ENCODE data around the gene PPP1R12A.
"Not testable (repeated sequence)": the region's sequence is repeated elsewhere in the genome, so short reads cannot be mapped to it uniquely, and the experiment has no call there.

PPP1R12A gene

GRCh38 chr12:79895804-79896203 lies 39.1 kb downstream of the PPP1R12A start:
- no peak for DNase-seq (ENCODE audit: low read depth in 4 of 4, low spot score in 1 of 4)

- DNase-seq (ENCODE audit: low read depth in 4 of 4, low spot score in 1 of 4): no peak
These were observed 39.8 kb downstream of the PPP1R12A start for GRCh38 chr12:79895071-79895470.

- DNase-seq (ENCODE audit: low read depth in 4 of 4, low spot score in 1 of 4): no peak
These were observed 43.3 kb downstream of the PPP1R12A start for GRCh38 chr12:79891506-79892162.

- no peak for DNase-seq (ENCODE audit: low read depth in 4 of 4, low spot score in 1 of 4)
These were observed 47.0 kb downstream of the PPP1R12A start for GRCh38 chr12:79887890-79888289.

GRCh38 chr12:79886917-79887519 lies 47.9 kb downstream of the PPP1R12A start:
- DNase-seq (ENCODE audit: low read depth in 4 of 4, low spot score in 1 of 4): no peak

GRCh38 chr12:79885911-79886490 lies 48.9 kb downstream of the PPP1R12A start:
- no peak for DNase-seq (ENCODE audit: low read depth in 4 of 4, low spot score in 1 of 4)

GRCh38 chr12:79884401-79885006 lies 50.4 kb downstream of the PPP1R12A start:
- no peak for DNase-seq (ENCODE audit: low read depth in 4 of 4, low spot score in 1 of 4)

- no peak for DNase-seq (ENCODE audit: low read depth in 4 of 4, low spot score in 1 of 4)
These were observed 51.7 kb downstream of the PPP1R12A start for GRCh38 chr12:79883216-79883615.

- DNase-seq (ENCODE audit: low read depth in 4 of 4, low spot score in 1 of 4): no peak
These were observed 53.5 kb downstream of the PPP1R12A start for GRCh38 chr12:79881351-79881750.

GRCh38 chr12:79878506-79878905 lies 56.4 kb downstream of the PPP1R12A start:
- not testable (repeated sequence) for DNase-seq (ENCODE audit: low read depth in 4 of 4, low spot score in 1 of 4)

GRCh38 chr12:79877246-79877645 lies 57.7 kb downstream of the PPP1R12A start:
- no peak for DNase-seq (ENCODE audit: low read depth in 4 of 4, low spot score in 1 of 4)

GRCh38 chr12:79874665-79875064 lies 60.2 kb downstream of the PPP1R12A start:
- no peak for DNase-seq (ENCODE audit: low read depth in 4 of 4, low spot score in 1 of 4)

GRCh38 chr12:79873201-79873600 lies 61.7 kb downstream of the PPP1R12A start:
- DNase-seq (ENCODE audit: low read depth in 4 of 4, low spot score in 1 of 4): no peak

- no peak for DNase-seq (ENCODE audit: low read depth in 4 of 4, low spot score in 1 of 4)
These were observed 63.3 kb downstream of the PPP1R12A start for GRCh38 chr12:79871621-79872020.

- DNase-seq (ENCODE audit: low read depth in 4 of 4, low spot score in 1 of 4): no peak
These were observed 64.0 kb downstream of the PPP1R12A start for GRCh38 chr12:79870916-79871315.

GRCh38 chr12:79859646-79860045 lies 75.3 kb downstream of the PPP1R12A start:
- DNase-seq (ENCODE audit: low read depth in 4 of 4, low spot score in 1 of 4): no peak

- DNase-seq (ENCODE audit: low read depth in 4 of 4, low spot score in 1 of 4): no peak
These were observed 76.4 kb downstream of the PPP1R12A start for GRCh38 chr12:79858518-79858917.

- DNase-seq (ENCODE audit: low read depth in 4 of 4, low spot score in 1 of 4): no peak
These were observed 77.2 kb downstream of the PPP1R12A start for GRCh38 chr12:79857675-79858074.

- DNase-seq (ENCODE audit: low read depth in 4 of 4, low spot score in 1 of 4): no peak
These were observed 84.1 kb downstream of the PPP1R12A start for GRCh38 chr12:79850610-79851299.

- DNase-seq (ENCODE audit: low read depth in 4 of 4, low spot score in 1 of 4): no peak
These were observed 86.6 kb downstream of the PPP1R12A start for GRCh38 chr12:79848339-79848738.

GRCh38 chr12:79847417-79847816 lies 87.5 kb downstream of the PPP1R12A start:
- no peak for DNase-seq (ENCODE audit: low read depth in 4 of 4, low spot score in 1 of 4)

- DNase-seq (ENCODE audit: low read depth in 4 of 4, low spot score in 1 of 4): no peak
These were observed 90.2 kb downstream of the PPP1R12A start for GRCh38 chr12:79844693-79845092.
